Measurements from ENCODE around the gene AOPEP. TPM values are rescaled to one million over a fixed set of nuclear protein-coding genes. Genes with fewer than 3 reads are reported as not detected.

The AOPEP gene
- total RNA-seq, 4 donors from 2014 or later: 56.5 to 160 (median 103) TPM

DNA sequence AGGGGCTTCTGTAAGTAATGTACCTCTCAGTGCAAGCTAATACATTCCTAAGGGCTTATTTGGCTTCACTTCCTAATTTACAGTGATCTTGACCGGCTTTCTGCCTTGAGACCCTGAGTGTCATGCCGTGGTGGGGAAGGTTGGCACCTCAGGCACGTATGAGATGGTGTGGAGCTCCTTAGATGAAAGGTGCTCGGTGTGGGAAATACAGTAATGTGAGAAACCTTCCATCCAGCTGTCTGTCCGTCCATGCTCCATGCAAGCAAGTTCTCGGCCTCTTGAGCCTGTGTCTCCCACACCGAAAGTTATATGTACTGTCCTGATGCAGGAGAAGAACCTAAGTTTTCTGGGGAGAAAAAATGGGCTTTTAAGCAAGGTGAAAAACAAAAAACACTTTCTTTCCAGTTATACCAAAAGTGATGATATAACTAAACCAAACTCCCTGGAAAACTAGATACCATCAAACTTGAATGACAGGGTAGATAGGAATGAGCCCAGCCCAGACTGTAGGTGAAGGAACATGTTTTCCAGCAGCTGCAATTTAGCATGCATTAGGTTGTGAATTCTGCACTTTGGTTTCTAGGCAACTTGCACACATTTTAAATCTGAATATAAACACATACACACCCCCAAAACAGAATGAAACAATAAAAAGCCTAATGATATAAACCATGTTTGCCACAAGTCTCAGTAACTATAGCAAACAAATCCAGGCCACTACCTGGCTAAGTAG lies 311.5 kb downstream of the AOPEP start:
- no peak for DNase-seq
- Histone ChIP-seq H3K27ac (peak overlapping the region; percentile 62 to 98 (median 94)), H3K27me3 (no peaks in the 10 kb centered on the region), H3K36me3 (no peaks in the 10 kb centered on the region), H3K4me3 (no peak overlapping the region), H3K4me1 (peaks cover 77 to 83% of the 10 kb centered on the region in 2 donors), H3K9me3 (no peaks in the 10 kb centered on the region)
- in situ Hi-C loops (cut with MboI; ENCODE audit: low sequenced_read_pairs in 4 of 4) (loop anchor here in 1 of 4 donors (25.0 kb wide), 1 partner anchor 251 kb away; no protein-coding TSS in a partner anchor), intact Hi-C loops (cut with DNase I; ENCODE audit: low total_unique reads) (loop anchor here (1.0 kb wide), 1 partner anchor 49 kb away; no protein-coding TSS in a partner anchor)
- TF ChIP-seq CTCF (IDR thresholded peaks at IDR 0.05 in 4 of 5, conservative IDR thresholded peaks at IDR 0.05 in 1 of 5) (no peak), POLR2A (IDR thresholded peaks at IDR 0.05) (no peak)
- ATAC-seq: peak in 1 of 2 donors; percentile 29

GRCh38 chr9:95038666-95039065 lies 312.2 kb downstream of the AOPEP start:
- intact Hi-C loops (cut with DNase I; ENCODE audit: low total_unique reads) (no loop called here), in situ Hi-C loops (cut with MboI; ENCODE audit: low sequenced_read_pairs in 4 of 4) (loop anchor here in 1 of 4 donors (25.0 kb wide), 1 partner anchor 251 kb away; no protein-coding TSS in a partner anchor)
- TF ChIP-seq POLR2A (IDR thresholded peaks at IDR 0.05): no peak
- no peak for TF ChIP-seq CTCF (IDR thresholded peaks at IDR 0.05 in 4 of 5, conservative IDR thresholded peaks at IDR 0.05 in 1 of 5)
- Histone ChIP-seq H3K4me1 (peaks cover 74 to 78% of the 10 kb centered on the region in 2 donors), H3K27ac (peak overlapping the region; percentile 62 to 98 (median 94)), H3K36me3 (no peaks in the 10 kb centered on the region), H3K27me3 (no peaks in the 10 kb centered on the region), H3K4me3 (no peak overlapping the region), H3K9me3 (no peaks in the 10 kb centered on the region)
- ATAC-seq: no peak
- no peak for DNase-seq

DNA sequence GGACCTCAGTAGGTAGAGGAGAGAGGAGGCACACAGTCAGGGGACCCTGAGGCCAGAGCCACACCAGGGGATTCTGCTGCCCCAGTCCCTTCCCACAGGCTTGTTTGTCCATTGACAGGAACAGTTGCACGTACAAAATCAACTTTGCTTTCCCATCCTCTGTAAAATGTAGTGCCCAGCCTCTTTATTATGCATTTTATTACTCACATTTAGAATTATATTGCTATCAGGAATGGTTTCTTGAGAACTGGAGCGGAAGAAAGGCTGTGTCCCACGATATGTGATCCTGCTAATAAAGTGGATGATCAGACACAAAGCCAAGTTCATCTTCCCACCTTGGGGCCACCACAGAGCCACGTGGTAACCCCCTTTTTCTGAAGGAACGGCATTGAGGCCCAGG lies 313.6 kb downstream of the AOPEP start:
- intact Hi-C loops (cut with DNase I; ENCODE audit: low total_unique reads) (no loop called here), in situ Hi-C loops (cut with MboI; ENCODE audit: low sequenced_read_pairs in 4 of 4) (loop anchor here in 1 of 4 donors (25.0 kb wide), 1 partner anchor 253 kb away; no protein-coding TSS in a partner anchor)
- DNase-seq (no peak), ATAC-seq (no peak)
- Histone ChIP-seq H3K9me3 (no peaks in the 10 kb centered on the region), H3K36me3 (no peaks in the 10 kb centered on the region), H3K27ac (peak overlapping the region; percentile 70 to 98 (median 92)), H3K4me1 (peaks cover 69 to 78% of the 10 kb centered on the region in 2 donors), H3K4me3 (no peak overlapping the region), H3K27me3 (no peaks in the 10 kb centered on the region)
- TF ChIP-seq CTCF (IDR thresholded peaks at IDR 0.05 in 4 of 5, conservative IDR thresholded peaks at IDR 0.05 in 1 of 5) (no peak), POLR2A (IDR thresholded peaks at IDR 0.05) (no peak)

DNA sequence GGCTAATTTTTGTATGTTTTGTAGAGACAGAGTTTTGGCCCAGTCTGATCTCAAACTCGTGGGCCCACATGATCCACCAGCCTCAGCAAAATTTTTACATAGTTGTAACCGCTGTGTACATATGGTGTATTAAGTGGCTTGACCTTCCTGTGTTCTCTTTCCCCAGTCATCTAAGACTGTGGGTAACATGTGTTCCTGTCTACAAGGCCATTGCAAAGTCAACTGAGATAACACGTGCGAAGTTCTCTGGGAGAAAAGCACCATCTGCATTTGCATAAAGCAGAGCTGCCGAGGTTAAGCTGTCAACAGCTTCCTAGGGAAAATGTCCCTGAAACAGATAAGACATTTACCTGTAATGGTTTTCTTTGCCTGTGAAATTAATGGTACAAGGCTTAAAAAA lies 317.3 kb downstream of the AOPEP start:
- no peaks in the 10 kb centered on the region for H3K36me3 ChIP-seq
- ATAC-seq: peak in 1 of 2 donors; percentile 9
- in situ Hi-C loops (cut with MboI; ENCODE audit: low sequenced_read_pairs in 4 of 4): loop anchor here in 1 of 4 donors (25.0 kb wide), 1 partner anchor 257 kb away; no protein-coding TSS in a partner anchor

More for the DNA sequence above, 317.3 kb downstream of the AOPEP start:
- H3K9me3 ChIP-seq: no peaks in the 10 kb centered on the region
- peak overlapping the region; percentile 91 to 96 (median 92) for H3K27ac ChIP-seq
- peaks cover 68 to 70% of the 10 kb centered on the region in 2 donors for H3K4me1 ChIP-seq
- H3K4me3 ChIP-seq: no peak overlapping the region
- DNase-seq: no peak
- intact Hi-C loops (cut with DNase I; ENCODE audit: low total_unique reads): no loop called here
- no peak for TF ChIP-seq POLR2A (IDR thresholded peaks at IDR 0.05)
- H3K27me3 ChIP-seq: no peaks in the 10 kb centered on the region
